ENCODE results near the gene DCLK1. TPM values are rescaled to one million over a fixed set of nuclear protein-coding genes. Genes with fewer than 3 reads are reported as not detected.

Gene DCLK1
- total RNA-seq, 1 donor from 2014 or later, result 4.5 TPM

- DNase-seq, result no peak
- no peak for TF ChIP-seq CTCF (IDR thresholded peaks at IDR 0.05)
- no peaks in the 10 kb centered on the region for H3K9me3 ChIP-seq
- H3K27me3 ChIP-seq, result no peaks in the 10 kb centered on the region
- ATAC-seq, result no peak
- no peaks in the 10 kb centered on the region for H3K36me3 ChIP-seq
- H3K4me1 ChIP-seq, result no peaks in the 10 kb centered on the region
- no peak overlapping the region for H3K4me3 ChIP-seq
- intact Hi-C loops (cut with DNase I), result no loop called here
- H3K27ac ChIP-seq, result no peak overlapping the region
These were observed 68.9 kb downstream of the DCLK1 start for GRCh38 chr13:36062249-36062648.

- intact Hi-C loops (cut with DNase I), result no loop called here
- H3K9me3 ChIP-seq, result no peaks in the 10 kb centered on the region
- no peak for ATAC-seq
- H3K36me3 ChIP-seq, result no peaks in the 10 kb centered on the region
- TF ChIP-seq CTCF (IDR thresholded peaks at IDR 0.05), result no peak
- DNase-seq, result no peak
- H3K27ac ChIP-seq, result no peak overlapping the region
- no peak overlapping the region for H3K4me3 ChIP-seq
- no peaks in the 10 kb centered on the region for H3K4me1 ChIP-seq
- H3K27me3 ChIP-seq, result no peaks in the 10 kb centered on the region
These were observed 69.6 kb downstream of the DCLK1 start for GRCh38 chr13:36061621-36062020.

- DNase-seq (no peak), ATAC-seq (no peak)
These were observed 70.1 kb downstream of the DCLK1 start for GRCh38 chr13:36061054-36061453.

GRCh38 chr13:36059321-36059720, 71.9 kb downstream of the DCLK1 start:
- Histone ChIP-seq H3K4me3 (no peak overlapping the region), H3K27me3 (no peaks in the 10 kb centered on the region), H3K27ac (no peak overlapping the region), H3K4me1 (no peaks in the 10 kb centered on the region), H3K36me3 (no peaks in the 10 kb centered on the region), H3K9me3 (no peaks in the 10 kb centered on the region)
- DNase-seq (no peak), ATAC-seq (no peak)
- TF ChIP-seq CTCF (IDR thresholded peaks at IDR 0.05), result no peak
- intact Hi-C loops (cut with DNase I), result no loop called here

More at GRCh38 chr13:36061054-36061453, 70.1 kb downstream of the DCLK1 start:
- Histone ChIP-seq H3K27ac (no peak overlapping the region), H3K27me3 (no peaks in the 10 kb centered on the region), H3K36me3 (no peaks in the 10 kb centered on the region), H3K4me3 (no peak overlapping the region), H3K9me3 (no peaks in the 10 kb centered on the region), H3K4me1 (no peaks in the 10 kb centered on the region)
- no peak for TF ChIP-seq CTCF (IDR thresholded peaks at IDR 0.05)
- intact Hi-C loops (cut with DNase I), result no loop called here

DNA sequence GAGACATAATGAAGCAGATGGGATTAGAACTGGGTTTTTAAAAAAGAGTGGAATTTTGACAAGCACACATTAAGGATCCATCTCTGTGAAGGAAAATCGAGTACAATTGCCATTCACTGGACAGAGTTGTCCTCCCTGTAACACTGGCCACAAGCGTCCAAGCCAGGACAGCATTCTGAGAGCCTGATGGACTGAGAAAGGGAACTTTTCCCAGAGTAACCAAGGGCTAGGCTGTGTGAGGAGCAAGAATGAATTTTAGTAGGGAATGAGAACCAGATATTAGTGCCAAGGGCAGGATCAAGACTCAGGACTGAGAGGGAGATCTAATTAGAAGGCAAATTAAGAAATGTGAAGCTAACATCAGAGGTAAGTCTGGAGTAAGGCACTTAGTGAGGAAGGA, 73.1 kb downstream of the DCLK1 start:
- Histone ChIP-seq H3K4me3 (no peak overlapping the region), H3K27me3 (no peaks in the 10 kb centered on the region), H3K9me3 (no peaks in the 10 kb centered on the region), H3K36me3 (no peaks in the 10 kb centered on the region), H3K4me1 (no peaks in the 10 kb centered on the region), H3K27ac (no peak overlapping the region)
- TF ChIP-seq CTCF (IDR thresholded peaks at IDR 0.05), result no peak
- DNase-seq (no peak), ATAC-seq (no peak)
- intact Hi-C loops (cut with DNase I), result no loop called here

GRCh38 chr13:36057547-36057946, 73.6 kb downstream of the DCLK1 start:
- DNase-seq, result no peak
- TF ChIP-seq CTCF (IDR thresholded peaks at IDR 0.05), result no peak
- H3K27me3 ChIP-seq, result no peaks in the 10 kb centered on the region
- no peaks in the 10 kb centered on the region for H3K9me3 ChIP-seq
- H3K4me1 ChIP-seq, result no peaks in the 10 kb centered on the region
- H3K27ac ChIP-seq, result no peak overlapping the region
- ATAC-seq, result no peak
- no peak overlapping the region for H3K4me3 ChIP-seq
- H3K36me3 ChIP-seq, result no peaks in the 10 kb centered on the region
- intact Hi-C loops (cut with DNase I), result no loop called here

All from upper lobe of right lung (tissue), 1 donor.